GM10266 (cell line): ENCODE data around the gene MBD5.

ENCODE experiments used
- DNase-seq: peaks from one replicate; pipeline ENCODE4 v3.0.0; 2012; ENCODE audit errors: extremely low spot score
- TF ChIP-seq, protein P1 (sequence below): IDR thresholded peaks from 2 replicates; pipeline ENCODE4 v1.5.1; 2012; ENCODE audit warnings: mild to moderate bottlenecking, low read depth; ENCODE audit not compliant: control insufficient read depth, insufficient read depth; ENCODE audit errors: missing control alignments

Gene MBD5

GRCh38 chr2:148161909-148162435, 141.1 kb downstream of the MBD5 start:
- DNase-seq: no peak
- TF ChIP-seq, protein P1, sequence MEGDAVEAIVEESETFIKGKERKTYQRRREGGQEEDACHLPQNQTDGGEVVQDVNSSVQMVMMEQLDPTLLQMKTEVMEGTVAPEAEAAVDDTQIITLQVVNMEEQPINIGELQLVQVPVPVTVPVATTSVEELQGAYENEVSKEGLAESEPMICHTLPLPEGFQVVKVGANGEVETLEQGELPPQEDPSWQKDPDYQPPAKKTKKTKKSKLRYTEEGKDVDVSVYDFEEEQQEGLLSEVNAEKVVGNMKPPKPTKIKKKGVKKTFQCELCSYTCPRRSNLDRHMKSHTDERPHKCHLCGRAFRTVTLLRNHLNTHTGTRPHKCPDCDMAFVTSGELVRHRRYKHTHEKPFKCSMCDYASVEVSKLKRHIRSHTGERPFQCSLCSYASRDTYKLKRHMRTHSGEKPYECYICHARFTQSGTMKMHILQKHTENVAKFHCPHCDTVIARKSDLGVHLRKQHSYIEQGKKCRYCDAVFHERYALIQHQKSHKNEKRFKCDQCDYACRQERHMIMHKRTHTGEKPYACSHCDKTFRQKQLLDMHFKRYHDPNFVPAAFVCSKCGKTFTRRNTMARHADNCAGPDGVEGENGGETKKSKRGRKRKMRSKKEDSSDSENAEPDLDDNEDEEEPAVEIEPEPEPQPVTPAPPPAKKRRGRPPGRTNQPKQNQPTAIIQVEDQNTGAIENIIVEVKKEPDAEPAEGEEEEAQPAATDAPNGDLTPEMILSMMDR: no peak

GRCh38 chr2:148162871-148163270, 142.0 kb downstream of the MBD5 start:
- TF ChIP-seq, protein P1: no peak
- DNase-seq: no peak

- TF ChIP-seq, protein P1: no peak
- DNase-seq: no peak
These were observed 145.1 kb downstream of the MBD5 start for GRCh38 chr2:148165975-148166374.

- TF ChIP-seq, protein P1: no peak
- no peak for DNase-seq
These were observed 146.4 kb downstream of the MBD5 start for GRCh38 chr2:148167241-148167766.

GRCh38 chr2:148167855-148168254, 147.0 kb downstream of the MBD5 start:
- TF ChIP-seq, protein P1: no peak
- no peak for DNase-seq

- TF ChIP-seq, protein P1: no peak
- DNase-seq: no peak
These were observed 151.4 kb downstream of the MBD5 start for GRCh38 chr2:148172131-148172753.

DNA sequence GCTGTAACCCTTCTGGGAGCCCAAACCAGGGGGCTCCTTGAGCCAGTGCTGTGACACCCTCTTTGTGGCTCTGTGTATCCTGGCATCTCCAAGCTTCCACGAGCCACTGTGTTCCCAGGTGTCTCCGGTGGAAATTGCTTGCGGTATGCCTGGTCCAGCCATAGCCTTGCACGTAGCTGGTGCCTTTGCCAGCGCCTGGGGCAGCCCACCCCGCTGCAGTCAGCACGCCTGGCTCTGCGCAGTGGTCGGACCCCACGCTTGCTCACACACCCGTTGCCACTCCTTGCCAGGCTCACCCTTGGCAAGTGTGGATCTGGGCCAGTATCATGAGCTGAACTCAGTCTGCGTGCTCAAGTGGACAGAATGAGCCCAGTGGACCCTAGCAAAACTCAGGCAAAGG, 152.3 kb downstream of the MBD5 start:
- no peak for DNase-seq
- TF ChIP-seq, protein P1: no peak
